Retinal pigment epithelial cell (primary cell): ENCODE measurements around the gene CREB5.

Source experiments
- DNase-seq: peaks from one replicate; pipeline ENCODE4 v3.0.0-alpha.2; 2010; ENCODE audit warnings: low read depth
- H3K4me3 ChIP-seq: 2 replicates; pipeline ENCODE4 v1.5.1; 2011; ENCODE audit warnings: mild to moderate bottlenecking, low read length, control low read depth, moderate library complexity
- TF ChIP-seq, protein P1 (sequence below): conservative IDR thresholded peaks from 2 replicates; pipeline ENCODE4 v1.5.1; 2011; ENCODE audit warnings: low read depth, low read length, control low read depth, inconsistent platforms

CREB5 gene

DNA sequence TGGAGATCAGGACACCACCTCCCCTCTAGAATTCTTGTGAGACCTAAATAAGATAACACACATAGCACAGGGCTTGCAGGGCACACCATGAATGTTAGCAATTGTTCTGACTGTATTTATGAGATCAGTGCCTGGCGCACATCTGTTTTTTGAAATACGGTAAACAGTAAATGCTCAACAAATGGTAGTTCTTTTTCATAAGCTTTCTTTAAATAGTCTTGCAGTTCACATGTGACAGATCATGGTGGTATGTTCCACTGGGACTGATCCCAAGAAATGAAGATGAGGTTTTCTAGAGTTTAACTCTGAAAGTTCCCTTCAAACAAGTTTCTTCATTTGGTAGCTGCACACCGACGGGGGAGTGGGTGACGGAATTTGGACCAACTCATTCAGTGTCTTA is 34.8 kb downstream of the CREB5 start:
- DNase-seq, result no peak
- TF ChIP-seq, protein P1, sequence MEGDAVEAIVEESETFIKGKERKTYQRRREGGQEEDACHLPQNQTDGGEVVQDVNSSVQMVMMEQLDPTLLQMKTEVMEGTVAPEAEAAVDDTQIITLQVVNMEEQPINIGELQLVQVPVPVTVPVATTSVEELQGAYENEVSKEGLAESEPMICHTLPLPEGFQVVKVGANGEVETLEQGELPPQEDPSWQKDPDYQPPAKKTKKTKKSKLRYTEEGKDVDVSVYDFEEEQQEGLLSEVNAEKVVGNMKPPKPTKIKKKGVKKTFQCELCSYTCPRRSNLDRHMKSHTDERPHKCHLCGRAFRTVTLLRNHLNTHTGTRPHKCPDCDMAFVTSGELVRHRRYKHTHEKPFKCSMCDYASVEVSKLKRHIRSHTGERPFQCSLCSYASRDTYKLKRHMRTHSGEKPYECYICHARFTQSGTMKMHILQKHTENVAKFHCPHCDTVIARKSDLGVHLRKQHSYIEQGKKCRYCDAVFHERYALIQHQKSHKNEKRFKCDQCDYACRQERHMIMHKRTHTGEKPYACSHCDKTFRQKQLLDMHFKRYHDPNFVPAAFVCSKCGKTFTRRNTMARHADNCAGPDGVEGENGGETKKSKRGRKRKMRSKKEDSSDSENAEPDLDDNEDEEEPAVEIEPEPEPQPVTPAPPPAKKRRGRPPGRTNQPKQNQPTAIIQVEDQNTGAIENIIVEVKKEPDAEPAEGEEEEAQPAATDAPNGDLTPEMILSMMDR, result no peak
- no peak overlapping the region for H3K4me3 ChIP-seq

- TF ChIP-seq, protein P1, result no peak
- no peak overlapping the region for H3K4me3 ChIP-seq
- no peak for DNase-seq
These were observed 36.4 kb downstream of the CREB5 start for GRCh38 chr7:28448708-28449107.

DNA sequence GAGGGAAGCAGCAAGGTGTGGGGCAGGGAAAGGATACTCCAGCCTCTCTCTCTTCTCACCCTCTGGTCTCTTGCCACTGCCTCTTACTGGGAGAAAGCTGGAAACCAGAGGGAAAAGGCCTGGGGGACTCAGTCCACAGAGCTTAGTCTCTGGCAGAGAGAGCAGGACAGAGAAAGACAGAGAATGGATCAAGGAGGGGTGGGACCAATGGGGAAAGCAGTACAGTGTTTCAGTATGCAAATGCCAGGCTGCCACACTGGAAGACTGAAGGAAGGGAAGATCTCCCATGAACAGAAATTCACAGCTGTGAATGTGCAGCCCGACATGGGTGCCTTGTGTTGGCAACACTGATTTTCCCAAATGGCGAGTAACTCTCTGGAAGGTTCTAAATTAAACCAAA is 40.4 kb downstream of the CREB5 start:
- TF ChIP-seq, protein P1, result no peak
- H3K4me3 ChIP-seq, result no peak overlapping the region
- no peak for DNase-seq

DNA sequence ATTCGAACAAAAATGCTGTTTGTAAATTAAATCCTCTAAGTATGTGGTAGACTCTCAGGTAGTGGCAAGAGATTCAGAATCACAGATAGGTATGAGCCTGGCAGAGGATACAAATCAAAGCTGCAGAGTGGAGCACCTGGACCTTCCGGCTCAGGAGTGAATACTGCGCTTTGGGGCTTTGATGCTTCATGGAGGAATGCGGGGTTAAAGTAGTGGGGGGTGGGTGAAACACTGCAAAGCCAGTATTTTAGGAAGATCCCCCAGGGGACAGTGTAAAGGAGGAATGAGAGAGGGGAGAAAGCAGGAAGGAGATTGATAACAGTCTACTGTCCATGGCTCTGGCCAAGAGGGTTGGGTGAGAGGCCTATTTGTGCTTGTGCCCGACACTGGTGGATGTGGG is 43.2 kb downstream of the CREB5 start:
- no peak overlapping the region for H3K4me3 ChIP-seq
- TF ChIP-seq, protein P1, result no peak
- DNase-seq, result no peak

- DNase-seq, result no peak
- TF ChIP-seq, protein P1, result no peak
- H3K4me3 ChIP-seq, result no peak overlapping the region
These were observed 43.7 kb downstream of the CREB5 start for GRCh38 chr7:28456044-28456443.

GRCh38 chr7:28458732-28459131 is 46.4 kb downstream of the CREB5 start:
- TF ChIP-seq, protein P1, result no peak
- H3K4me3 ChIP-seq, result no peak overlapping the region
- DNase-seq, result no peak

- TF ChIP-seq, protein P1, result no peak
- no peak for DNase-seq
These were observed 47.0 kb downstream of the CREB5 start for GRCh38 chr7:28459306-28459705.

More at GRCh38 chr7:28459306-28459705, 47.0 kb downstream of the CREB5 start:
- H3K4me3 ChIP-seq, result no peak overlapping the region
